ENCODE measurements around the gene QRSL1. TPM values are rescaled to one million over a fixed set of nuclear protein-coding genes. Genes with fewer than 3 reads are reported as not detected.

Gene QRSL1
- total RNA-seq, 1 experiment from 2014 or later = 19.0 TPM

GRCh38 chr6:106648651-106649308, 19.4 kb downstream of the QRSL1 start:
- Histone ChIP-seq H3K9me3 (no peaks in the 10 kb centered on the region), H3K36me3 (ENCODE audit: control insufficient read depth, insufficient read depth, low read length) (no peaks in the 10 kb centered on the region; the same call in 1 of the 2 replicates), H3K4me3 (ENCODE audit: low read depth, low read length) (no peak overlapping the region), H3K27me3 (replicated peaks; ENCODE audit: control insufficient read depth, insufficient read depth, low read length) (no peaks in the 10 kb centered on the region), H3K4me1 (no peaks in the 10 kb centered on the region)
- intact Hi-C loops (cut with micrococcal nuclease; ENCODE audit: unreplicated experiment) = no loop called here
- Mint-ChIP-seq H3K36me3 (ENCODE audit: insufficient read depth, unreplicated experiment) (peaks cover 36% of the 10 kb centered on the region), H3K4me1 (ENCODE audit: low read depth, unreplicated experiment) (no peaks in the 10 kb centered on the region), H3K4me3 (ENCODE audit: unreplicated experiment) (no peak overlapping the region), H3K27ac (ENCODE audit: unreplicated experiment) (no peak overlapping the region), H3K9me3 (ENCODE audit: unreplicated experiment) (no peaks in the 10 kb centered on the region), H3K27me3 (ENCODE audit: insufficient read depth, unreplicated experiment) (no peaks in the 10 kb centered on the region)
- ChIA-PET CTCF (no interaction called here), POLR2A (no interaction called here)
- BruUV-seq (replicated peaks) = no TSS peak
- no peak for DNase-seq
- TF ChIP-seq CTCF (IDR thresholded peaks at IDR 0.05; ENCODE audit: insufficient read depth in 1 of 2, low read depth in 1 of 2, low read length in 1 of 2, severe bottlenecking in 1 of 2, unreplicated experiment in 1 of 2) = no peak

GRCh38 chr6:106658469-106658868, 29.1 kb downstream of the QRSL1 start:
- H3K4me3 ChIP-seq (ENCODE audit: low read depth, low read length) = no peak overlapping the region
- no peaks in the 10 kb centered on the region for H3K36me3 ChIP-seq (ENCODE audit: control insufficient read depth, insufficient read depth, low read length)
- H3K9me3 ChIP-seq = peaks cover 13% of the 10 kb centered on the region
- no peaks in the 10 kb centered on the region for H3K4me1 ChIP-seq
- intact Hi-C loops (cut with micrococcal nuclease; ENCODE audit: unreplicated experiment) = no loop called here
- ChIA-PET CTCF (no interaction called here), POLR2A (no interaction called here)
- H3K4me3 Mint-ChIP-seq (ENCODE audit: unreplicated experiment) = no peak overlapping the region
- H3K9me3 Mint-ChIP-seq (ENCODE audit: unreplicated experiment) = peaks cover 23% of the 10 kb centered on the region
- H3K36me3 Mint-ChIP-seq (ENCODE audit: insufficient read depth, unreplicated experiment) = peaks cover 61% of the 10 kb centered on the region
- BruUV-seq (replicated peaks) = no TSS peak
- no peak overlapping the region for H3K27ac Mint-ChIP-seq (ENCODE audit: unreplicated experiment)
- H3K27me3 Mint-ChIP-seq (ENCODE audit: insufficient read depth, unreplicated experiment) = no peaks in the 10 kb centered on the region
- DNase-seq = no peak
- TF ChIP-seq CTCF (IDR thresholded peaks at IDR 0.05; ENCODE audit: insufficient read depth in 1 of 2, low read depth in 1 of 2, low read length in 1 of 2, severe bottlenecking in 1 of 2, unreplicated experiment in 1 of 2) = no peak
- H3K27me3 ChIP-seq (replicated peaks; ENCODE audit: control insufficient read depth, insufficient read depth, low read length) = no peaks in the 10 kb centered on the region
- no peaks in the 10 kb centered on the region for H3K4me1 Mint-ChIP-seq (ENCODE audit: low read depth, unreplicated experiment)

GRCh38 chr6:106659859-106660258, 30.5 kb downstream of the QRSL1 start:
- ChIA-PET POLR2A (no interaction called here), CTCF (no interaction called here)
- no peak overlapping the region for H3K27ac Mint-ChIP-seq (ENCODE audit: unreplicated experiment)
- no peak overlapping the region for H3K4me3 ChIP-seq (ENCODE audit: low read depth, low read length)
- H3K9me3 Mint-ChIP-seq (ENCODE audit: unreplicated experiment) = peaks cover 23% of the 10 kb centered on the region
- H3K9me3 ChIP-seq = peaks cover 13% of the 10 kb centered on the region
- H3K27me3 Mint-ChIP-seq (ENCODE audit: insufficient read depth, unreplicated experiment) = no peaks in the 10 kb centered on the region
- TF ChIP-seq CTCF (IDR thresholded peaks at IDR 0.05; ENCODE audit: insufficient read depth in 1 of 2, low read depth in 1 of 2, low read length in 1 of 2, severe bottlenecking in 1 of 2, unreplicated experiment in 1 of 2) = no peak
- no peak overlapping the region for H3K4me3 Mint-ChIP-seq (ENCODE audit: unreplicated experiment)
- intact Hi-C loops (cut with micrococcal nuclease; ENCODE audit: unreplicated experiment) = no loop called here
- H3K36me3 Mint-ChIP-seq (ENCODE audit: insufficient read depth, unreplicated experiment) = peaks cover 57% of the 10 kb centered on the region
- no TSS peak for BruUV-seq (replicated peaks)
- no peaks in the 10 kb centered on the region for H3K36me3 ChIP-seq (ENCODE audit: control insufficient read depth, insufficient read depth, low read length)
- DNase-seq = no peak
- H3K4me1 ChIP-seq = no peaks in the 10 kb centered on the region
- H3K4me1 Mint-ChIP-seq (ENCODE audit: low read depth, unreplicated experiment) = no peaks in the 10 kb centered on the region
- no peaks in the 10 kb centered on the region for H3K27me3 ChIP-seq (replicated peaks; ENCODE audit: control insufficient read depth, insufficient read depth, low read length)
